ENCODE results near the gene SMC1A.

- TF ChIP-seq, protein P1, sequence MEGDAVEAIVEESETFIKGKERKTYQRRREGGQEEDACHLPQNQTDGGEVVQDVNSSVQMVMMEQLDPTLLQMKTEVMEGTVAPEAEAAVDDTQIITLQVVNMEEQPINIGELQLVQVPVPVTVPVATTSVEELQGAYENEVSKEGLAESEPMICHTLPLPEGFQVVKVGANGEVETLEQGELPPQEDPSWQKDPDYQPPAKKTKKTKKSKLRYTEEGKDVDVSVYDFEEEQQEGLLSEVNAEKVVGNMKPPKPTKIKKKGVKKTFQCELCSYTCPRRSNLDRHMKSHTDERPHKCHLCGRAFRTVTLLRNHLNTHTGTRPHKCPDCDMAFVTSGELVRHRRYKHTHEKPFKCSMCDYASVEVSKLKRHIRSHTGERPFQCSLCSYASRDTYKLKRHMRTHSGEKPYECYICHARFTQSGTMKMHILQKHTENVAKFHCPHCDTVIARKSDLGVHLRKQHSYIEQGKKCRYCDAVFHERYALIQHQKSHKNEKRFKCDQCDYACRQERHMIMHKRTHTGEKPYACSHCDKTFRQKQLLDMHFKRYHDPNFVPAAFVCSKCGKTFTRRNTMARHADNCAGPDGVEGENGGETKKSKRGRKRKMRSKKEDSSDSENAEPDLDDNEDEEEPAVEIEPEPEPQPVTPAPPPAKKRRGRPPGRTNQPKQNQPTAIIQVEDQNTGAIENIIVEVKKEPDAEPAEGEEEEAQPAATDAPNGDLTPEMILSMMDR (optimal IDR thresholded peaks at IDR 0.05 in 1 of 3, IDR thresholded peaks at IDR 0.05 in 1 of 3, conservative IDR thresholded peaks at IDR 0.05 in 1 of 3; ENCODE audit: extremely low read depth in 1 of 3, insufficient read depth in 2 of 3, low read length in 3 of 3): no peak
- no peak for TF ChIP-seq EZH2 (IDR thresholded peaks at IDR 0.05; ENCODE audit: low read length)
Observed at GRCh38 chrX:53379747-53380146, 42.7 kb downstream of the SMC1A start.

All from keratinocyte (primary cell).